HCT116 (cell line): ENCODE measurements around the gene DAPK1.

ENCODE experiments used
- EZH2 ChIP-seq: fragments of 200-600 bp; sonication (generic); IDR thresholded peaks from 2 replicates; pipeline ENCODE4 v1.6.1; 2017; ENCODE audit warnings: antibody characterized with exemption, mixed run types
- POLR2AphosphoS5 ChIP-seq: IDR thresholded peaks from 2 replicates; pipeline ENCODE4 v1.6.1; 2011; ENCODE audit warnings: mild to moderate bottlenecking, low read depth, low read length, moderate library complexity
- SP1 ChIP-seq: IDR thresholded peaks from 2 replicates; pipeline ENCODE4 v1.6.1; 2012; ENCODE audit warnings: low read depth
- YY1 ChIP-seq: IDR thresholded peaks from 2 replicates; pipeline ENCODE4 v1.6.1; 2011; ENCODE audit warnings: low read length, low read depth, moderate library complexity, mild to moderate bottlenecking; ENCODE audit not compliant: insufficient replicate concordance; ENCODE audit errors: extremely low read depth
- ZFX ChIP-seq: fragments of 450-650 bp; IDR thresholded peaks from 2 replicates; pipeline ENCODE4 v1.6.1; 2017
- ZNF274 ChIP-seq: fragments of 200-500 bp; sonication (Bioruptor generic); IDR thresholded peaks from 2 replicates; pipeline ENCODE4 v1.6.1; 2014; ENCODE audit warnings: mild to moderate bottlenecking, low read depth, low read length, inconsistent platforms

GRCh38 chr9:87696641-87697040, 199.0 kb downstream of the DAPK1 start:
- no peak for TF ChIP-seq YY1
- no peak for TF ChIP-seq EZH2
- TF ChIP-seq POLR2AphosphoS5, result no peak
- TF ChIP-seq ZNF274, result no peak
- TF ChIP-seq ZFX, result no peak
- no peak for TF ChIP-seq SP1
